A549 (cell line): Measurements from ENCODE around the gene OSGEP.

ENCODE experiments used
- BHLHE40 ChIP-seq: IDR thresholded peaks from 2 replicates; pipeline ENCODE4 v1.6.1; 2012; ENCODE audit warnings: low read depth, low read length, inconsistent platforms
- JUN ChIP-seq, 2 experiments: fragments of >200 bp; sonication (Bioruptor Twin); formaldehyde crosslinking; IDR thresholded peaks; 2 replicates in 1 of 2; 3 replicates in 1 of 2; pipeline ENCODE4 v1.6.1; 2016 to 2017
- MAZ ChIP-seq: fragments of 150-350 bp; IDR thresholded peaks from 2 replicates; pipeline ENCODE4 v1.6.1; 2014; ENCODE audit warnings: antibody characterized with exemption, low read depth, low read length, borderline replicate concordance
- RFX5 ChIP-seq: fragments of 450-650 bp; IDR thresholded peaks from 2 replicates; pipeline ENCODE4 v1.7.1; 2014; ENCODE audit warnings: antibody characterized with exemption, mild to moderate bottlenecking, moderate library complexity
- USF2 ChIP-seq: fragments of 450-650 bp; IDR thresholded peaks from 2 replicates; pipeline ENCODE4 v1.6.1; 2014; ENCODE audit warnings: antibody characterized with exemption
- ZFP36 ChIP-seq: fragments of 450-650 bp; IDR thresholded peaks from 2 replicates; pipeline ENCODE4 v1.6.1; 2014; ENCODE audit warnings: borderline replicate concordance; ENCODE audit not compliant: partially characterized antibody
- TF ChIP-seq, protein P1 (sequence below): fragments of >200 bp; sonication (Bioruptor Twin); formaldehyde crosslinking; IDR thresholded peaks from 3 replicates; pipeline ENCODE4 v1.5.1; 2016
- TF ChIP-seq, protein P2 (sequence below): fragments of 200-600 bp; sonication (generic); IDR thresholded peaks from 2 replicates; pipeline ENCODE4 v1.6.1; 2016; ENCODE audit warnings: antibody characterized with exemption, mild to moderate bottlenecking, moderate library complexity
- TF ChIP-seq, protein P3 (sequence below): IDR thresholded peaks from 2 replicates; pipeline ENCODE4 v1.6.1; 2012

DNA sequence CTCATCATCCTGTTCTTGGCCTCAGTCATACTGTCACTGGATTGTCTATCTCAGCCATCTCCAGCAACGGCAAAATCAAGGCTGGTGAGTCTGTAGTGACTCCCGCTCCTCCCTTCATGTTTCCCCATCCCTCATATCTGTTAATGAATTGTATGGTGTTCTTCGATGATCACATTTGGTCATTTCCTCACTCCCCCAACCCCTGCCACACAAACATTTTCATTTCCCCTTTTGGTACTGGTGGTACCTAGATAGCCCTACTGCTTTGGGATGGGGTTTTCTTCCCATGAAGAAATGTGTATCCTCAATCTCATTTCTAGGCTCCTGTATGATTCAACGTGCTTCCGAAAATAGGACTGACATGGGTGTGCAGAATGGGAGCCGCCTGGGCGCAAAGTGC is 15.9 kb downstream of the OSGEP start:
- TF ChIP-seq, protein P1, sequence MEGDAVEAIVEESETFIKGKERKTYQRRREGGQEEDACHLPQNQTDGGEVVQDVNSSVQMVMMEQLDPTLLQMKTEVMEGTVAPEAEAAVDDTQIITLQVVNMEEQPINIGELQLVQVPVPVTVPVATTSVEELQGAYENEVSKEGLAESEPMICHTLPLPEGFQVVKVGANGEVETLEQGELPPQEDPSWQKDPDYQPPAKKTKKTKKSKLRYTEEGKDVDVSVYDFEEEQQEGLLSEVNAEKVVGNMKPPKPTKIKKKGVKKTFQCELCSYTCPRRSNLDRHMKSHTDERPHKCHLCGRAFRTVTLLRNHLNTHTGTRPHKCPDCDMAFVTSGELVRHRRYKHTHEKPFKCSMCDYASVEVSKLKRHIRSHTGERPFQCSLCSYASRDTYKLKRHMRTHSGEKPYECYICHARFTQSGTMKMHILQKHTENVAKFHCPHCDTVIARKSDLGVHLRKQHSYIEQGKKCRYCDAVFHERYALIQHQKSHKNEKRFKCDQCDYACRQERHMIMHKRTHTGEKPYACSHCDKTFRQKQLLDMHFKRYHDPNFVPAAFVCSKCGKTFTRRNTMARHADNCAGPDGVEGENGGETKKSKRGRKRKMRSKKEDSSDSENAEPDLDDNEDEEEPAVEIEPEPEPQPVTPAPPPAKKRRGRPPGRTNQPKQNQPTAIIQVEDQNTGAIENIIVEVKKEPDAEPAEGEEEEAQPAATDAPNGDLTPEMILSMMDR: no peak
- TF ChIP-seq RFX5 (no peak), ZFP36 (no peak), USF2 (no peak), MAZ (no peak), BHLHE40 (no peak), JUN (IDR thresholded peaks at IDR 0.05) (no peak)
- TF ChIP-seq, protein P2, sequence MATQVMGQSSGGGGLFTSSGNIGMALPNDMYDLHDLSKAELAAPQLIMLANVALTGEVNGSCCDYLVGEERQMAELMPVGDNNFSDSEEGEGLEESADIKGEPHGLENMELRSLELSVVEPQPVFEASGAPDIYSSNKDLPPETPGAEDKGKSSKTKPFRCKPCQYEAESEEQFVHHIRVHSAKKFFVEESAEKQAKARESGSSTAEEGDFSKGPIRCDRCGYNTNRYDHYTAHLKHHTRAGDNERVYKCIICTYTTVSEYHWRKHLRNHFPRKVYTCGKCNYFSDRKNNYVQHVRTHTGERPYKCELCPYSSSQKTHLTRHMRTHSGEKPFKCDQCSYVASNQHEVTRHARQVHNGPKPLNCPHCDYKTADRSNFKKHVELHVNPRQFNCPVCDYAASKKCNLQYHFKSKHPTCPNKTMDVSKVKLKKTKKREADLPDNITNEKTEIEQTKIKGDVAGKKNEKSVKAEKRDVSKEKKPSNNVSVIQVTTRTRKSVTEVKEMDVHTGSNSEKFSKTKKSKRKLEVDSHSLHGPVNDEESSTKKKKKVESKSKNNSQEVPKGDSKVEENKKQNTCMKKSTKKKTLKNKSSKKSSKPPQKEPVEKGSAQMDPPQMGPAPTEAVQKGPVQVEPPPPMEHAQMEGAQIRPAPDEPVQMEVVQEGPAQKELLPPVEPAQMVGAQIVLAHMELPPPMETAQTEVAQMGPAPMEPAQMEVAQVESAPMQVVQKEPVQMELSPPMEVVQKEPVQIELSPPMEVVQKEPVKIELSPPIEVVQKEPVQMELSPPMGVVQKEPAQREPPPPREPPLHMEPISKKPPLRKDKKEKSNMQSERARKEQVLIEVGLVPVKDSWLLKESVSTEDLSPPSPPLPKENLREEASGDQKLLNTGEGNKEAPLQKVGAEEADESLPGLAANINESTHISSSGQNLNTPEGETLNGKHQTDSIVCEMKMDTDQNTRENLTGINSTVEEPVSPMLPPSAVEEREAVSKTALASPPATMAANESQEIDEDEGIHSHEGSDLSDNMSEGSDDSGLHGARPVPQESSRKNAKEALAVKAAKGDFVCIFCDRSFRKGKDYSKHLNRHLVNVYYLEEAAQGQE: no peak
- TF ChIP-seq, protein P3, sequence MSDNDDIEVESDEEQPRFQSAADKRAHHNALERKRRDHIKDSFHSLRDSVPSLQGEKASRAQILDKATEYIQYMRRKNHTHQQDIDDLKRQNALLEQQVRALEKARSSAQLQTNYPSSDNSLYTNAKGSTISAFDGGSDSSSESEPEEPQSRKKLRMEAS: no peak
